H9 (cell line): ENCODE results near the gene PRKAG1. TPM values are rescaled to one million over a fixed set of nuclear protein-coding genes. Genes with fewer than 3 reads are reported as not detected.

Source experiments
- DNase-seq: peaks from one replicate; pipeline ENCODE4 v3.0.0-alpha.2; 2017
- H2AFZ ChIP-seq: one replicate; pipeline ENCODE4 v1.6.1; 2013; ENCODE audit warnings: mild to moderate bottlenecking, low read length, control low read depth, moderate library complexity
- H2AK5ac ChIP-seq: 2 replicates; pipeline ENCODE4 v1.6.1; 2013; ENCODE audit warnings: low read length, control low read depth, mixed read lengths; ENCODE audit not compliant: insufficient read length
- H2BK120ac ChIP-seq: one replicate; pipeline ENCODE4 v1.6.1; 2013; ENCODE audit warnings: low read depth, mild to moderate bottlenecking, low read length, control low read depth, inconsistent platforms; ENCODE audit not compliant: poor library complexity, severe bottlenecking
- H2BK12ac ChIP-seq: 2 replicates; pipeline ENCODE4 v1.6.1; 2013; ENCODE audit warnings: low read length, control low read depth, mixed read lengths, low read depth; ENCODE audit not compliant: insufficient read length
- H2BK15ac ChIP-seq: 2 replicates; pipeline ENCODE4 v1.6.1; 2013; ENCODE audit warnings: low read depth, low read length, control low read depth
- H2BK20ac ChIP-seq: one replicate; pipeline ENCODE4 v1.6.1; 2013; ENCODE audit warnings: low read depth, mild to moderate bottlenecking, low read length, control low read depth, inconsistent platforms; ENCODE audit not compliant: poor library complexity, severe bottlenecking
- H2BK5ac ChIP-seq: 2 replicates; pipeline ENCODE4 v1.6.1; 2013; ENCODE audit warnings: low read length, control low read depth, mixed read lengths; ENCODE audit not compliant: insufficient read length
- H3K14ac ChIP-seq: 2 replicates; pipeline ENCODE4 v1.6.1; 2013; ENCODE audit warnings: low read length, control low read depth; ENCODE audit not compliant: insufficient read depth
- H3K18ac ChIP-seq: 2 replicates; pipeline ENCODE4 v1.6.1; 2013; ENCODE audit warnings: low read depth, mild to moderate bottlenecking, mixed read lengths, low read length, control low read depth; ENCODE audit not compliant: insufficient read length
- H3K23ac ChIP-seq: 2 replicates; pipeline ENCODE4 v1.6.1; 2013; ENCODE audit warnings: low read length, control low read depth, mixed read lengths, low read depth; ENCODE audit not compliant: insufficient read length
- H3K23me2 ChIP-seq: 2 replicates; pipeline ENCODE4 v1.6.1; 2013; ENCODE audit warnings: low read depth, mild to moderate bottlenecking, mixed read lengths, low read length, control low read depth; ENCODE audit not compliant: insufficient read length, poor library complexity, severe bottlenecking
- H3K27ac ChIP-seq: 2 replicates; pipeline ENCODE4 v1.5.1; 2013; ENCODE audit warnings: low read length, control low read depth, mixed read lengths, low read depth; ENCODE audit not compliant: insufficient read length
- H3K27me3 ChIP-seq: 2 replicates; pipeline ENCODE4 v1.6.1; 2013; ENCODE audit warnings: low read length, control low read depth, inconsistent platforms; ENCODE audit not compliant: insufficient read depth
- H3K4ac ChIP-seq: 2 replicates; pipeline ENCODE4 v1.6.1; 2013; ENCODE audit warnings: low read depth, mild to moderate bottlenecking, control low read depth, inconsistent platforms, low read length, moderate library complexity
- H3K4me1 ChIP-seq: 2 replicates; pipeline ENCODE4 v1.6.1; 2013; ENCODE audit warnings: low read length, control low read depth, inconsistent platforms; ENCODE audit not compliant: insufficient read depth
- H3K4me2 ChIP-seq: 2 replicates; pipeline ENCODE4 v1.6.1; 2013; ENCODE audit warnings: low read length, control low read depth, mixed read lengths; ENCODE audit not compliant: insufficient read length, insufficient read depth
- H3K56ac ChIP-seq: 2 replicates; pipeline ENCODE4 v1.6.1; 2013; ENCODE audit warnings: low read depth, mild to moderate bottlenecking, mixed read lengths, low read length, control low read depth; ENCODE audit not compliant: insufficient read length
- H3K79me1 ChIP-seq: 2 replicates; pipeline ENCODE4 v1.6.1; 2013; ENCODE audit warnings: low read depth, mild to moderate bottlenecking, moderate library complexity, low read length, control low read depth, inconsistent platforms; ENCODE audit not compliant: insufficient read depth, poor library complexity, severe bottlenecking
- H3K79me2 ChIP-seq: 2 replicates; pipeline ENCODE4 v1.6.1; 2013; ENCODE audit warnings: low read length, control low read depth, inconsistent platforms; ENCODE audit not compliant: insufficient read depth
- H3K9ac ChIP-seq: 2 replicates; pipeline ENCODE4 v1.6.1; 2013; ENCODE audit warnings: low read length, control low read depth, mixed read lengths; ENCODE audit not compliant: insufficient read length; ENCODE audit errors: extremely low read depth
- H3K9me3 ChIP-seq: one replicate; pipeline ENCODE4 v1.6.1; 2013; ENCODE audit warnings: low read depth, low read length, inconsistent platforms; ENCODE audit not compliant: control insufficient read depth
- H3T11ph ChIP-seq: one replicate; pipeline ENCODE4 v1.6.1; 2013; ENCODE audit warnings: mild to moderate bottlenecking, low read length, control low read depth, inconsistent platforms
- H4K20me1 ChIP-seq: one replicate; pipeline ENCODE4 v1.6.1; 2013; ENCODE audit not compliant: control insufficient read depth, insufficient read length, insufficient read depth
- H4K5ac ChIP-seq: 2 replicates; pipeline ENCODE4 v1.6.1; 2013; ENCODE audit warnings: low read depth, mild to moderate bottlenecking, mixed read lengths, low read length, control low read depth; ENCODE audit not compliant: insufficient read length
- H4K8ac ChIP-seq: replicated peaks from 2 replicates; pipeline ENCODE4 v1.6.1; 2013; ENCODE audit warnings: low read length, control low read depth, mixed read lengths, low read depth; ENCODE audit not compliant: insufficient read length
- H4K91ac ChIP-seq: 2 replicates; pipeline ENCODE4 v1.6.1; 2013; ENCODE audit warnings: low read depth, mild to moderate bottlenecking, moderate library complexity, mixed read lengths, low read length, control low read depth; ENCODE audit not compliant: insufficient read length
- H3K27ac Mint-ChIP-seq, 3 experiments: 2 replicates in 2 of 3; 3 replicates in 1 of 3; pipeline ENCODE4 v1.8.0; 2020 to 2021; ENCODE audit warnings: mixed read lengths in 3 of 3, mild to moderate bottlenecking in 1 of 3, moderate library complexity in 1 of 3
- H3K27me3 Mint-ChIP-seq: 2 replicates; pipeline ENCODE4 v1.8.0; 2021; ENCODE audit warnings: low read depth, mild to moderate bottlenecking, moderate library complexity, mixed read lengths
- H3K36me3 Mint-ChIP-seq, 3 experiments: 2 replicates in 2 of 3; 3 replicates in 1 of 3; pipeline ENCODE4 v1.8.0; 2020 to 2021; ENCODE audit warnings: low read depth in 3 of 3, mixed read lengths in 3 of 3; ENCODE audit not compliant: insufficient read depth in 1 of 3
- H3K4me1 Mint-ChIP-seq, 2 experiments: 2 replicates each; pipeline ENCODE4 v1.8.0; 2020; ENCODE audit warnings: mixed read lengths in 2 of 2
- H3K4me3 Mint-ChIP-seq, 2 experiments: 2 replicates in 1 of 2; 3 replicates in 1 of 2; pipeline ENCODE4 v1.8.0; 2020 to 2021; ENCODE audit warnings: mild to moderate bottlenecking in 2 of 2, mixed read lengths in 2 of 2, moderate library complexity in 1 of 2
- H3K9me3 Mint-ChIP-seq, 2 experiments: 2 replicates in 1 of 2; 3 replicates in 1 of 2; pipeline ENCODE4 v1.8.0; 2020; ENCODE audit warnings: mild to moderate bottlenecking in 2 of 2, mixed read lengths in 2 of 2, moderate library complexity in 1 of 2
- CTCF ChIP-seq: fragments of 200-600 bp; sonication (generic); conservative IDR thresholded peaks from 3 replicates; pipeline ENCODE4 v1.8.0; 2021; ENCODE audit warnings: antibody characterized with exemption, mild to moderate bottlenecking
- total RNA-seq: library from RNA; stranded (reverse); gene quantifications from 2 replicates; pipeline ENCODE4 v1.2.1, GENCODE V29; 2021

Gene PRKAG1
- total RNA-seq, 1 experiment from 2014 or later: 34.8 TPM

DNA sequence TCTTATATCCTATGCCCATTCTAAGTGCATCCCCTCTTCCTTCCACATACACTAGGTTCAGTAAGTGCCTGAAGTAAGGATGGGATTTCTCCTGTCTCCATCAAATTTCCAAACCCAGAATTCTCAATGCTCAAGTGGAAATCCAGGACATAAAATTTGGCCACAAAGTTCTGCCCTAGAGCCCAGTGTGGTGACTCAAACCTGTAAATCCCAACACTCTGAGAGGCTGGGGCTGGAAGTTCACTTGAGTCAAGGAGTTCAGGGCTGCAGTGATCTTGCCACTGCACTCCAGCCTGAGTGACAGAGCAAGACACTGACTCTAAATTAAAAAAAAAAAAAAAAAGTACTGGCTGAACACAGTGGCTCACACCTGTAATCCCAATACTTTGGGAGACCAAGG, 56.8 kb downstream of the PRKAG1 start:
- Histone ChIP-seq H3K4ac (no peak overlapping the region), H3K18ac (no peak overlapping the region), H3K27me3 (no peaks in the 10 kb centered on the region; the same call in 1 of the 2 replicates), H4K5ac (no peak overlapping the region), H4K8ac (no peak overlapping the region), H3K14ac (no peak overlapping the region), H3K9ac (no peak overlapping the region), H3K23me2 (peaks cover 5% of the 10 kb centered on the region), H3K27ac (no peak overlapping the region), H2BK12ac (no peak overlapping the region), H3K79me1 (no peaks in the 10 kb centered on the region), H3K79me2 (no peaks in the 10 kb centered on the region), H3K4me1 (peaks cover 9% of the 10 kb centered on the region; the same call in 1 of the 2 replicates), H2BK5ac (no peak overlapping the region), H3T11ph (no peak overlapping the region), H3K4me2 (no peak overlapping the region), H2AK5ac (no peak overlapping the region), H2BK120ac (no peak overlapping the region), H2AFZ (no peak overlapping the region), H3K9me3 (no peaks in the 10 kb centered on the region), H4K20me1 (no peaks in the 10 kb centered on the region), H3K56ac (no peak overlapping the region), H4K91ac (no peak overlapping the region), H3K23ac (no peak overlapping the region), H2BK15ac (no peak overlapping the region), H2BK20ac (no peak overlapping the region)
- no peak for DNase-seq
- H3K4me3 Mint-ChIP-seq: no peak overlapping the region
- no peak overlapping the region for H3K27ac Mint-ChIP-seq
- peaks cover 30 to 33% of the 10 kb centered on the region in 2 experiments for H3K4me1 Mint-ChIP-seq
- H3K27me3 Mint-ChIP-seq: peaks cover 11% of the 10 kb centered on the region
- no peaks in the 10 kb centered on the region; a peak in 1 of 5 replicates for H3K9me3 Mint-ChIP-seq
- H3K36me3 Mint-ChIP-seq: peaks cover 0 to 2% (median 0%) of the 10 kb centered on the region in 3 experiments; a peak in 1 of 7 replicates
- no peak for TF ChIP-seq CTCF
